Gastrocnemius medialis (tissue), 4 donors: ENCODE measurements around the gene ID2. TPM values are rescaled to one million over a fixed set of nuclear protein-coding genes. Genes with fewer than 3 reads are reported as not detected.

ENCODE experiments used
- ATAC-seq, 2 donors: fragments of 150-250 bp; one replicate each; pipeline ENCODE4 v1.9.1; 2016
- DNase-seq, 2 donors: peaks; one replicate each; pipeline ENCODE4 v3.0.0-alpha.2; 2019
- H3K27ac ChIP-seq, 4 donors: fragments of 200-600 bp; sonication (generic); 1 replicate in 1 of 4; 2 replicates in 3 of 4; pipeline ENCODE4 v1.5.1; 2016 to 2018; ENCODE audit warnings: mild to moderate bottlenecking in 2 of 4, moderate library complexity in 1 of 4
- H3K27me3 ChIP-seq, 3 donors: fragments of 200-600 bp; sonication (generic) in 2 of 3; 1 replicate in 1 of 3; 2 replicates in 2 of 3; pipeline versions ENCODE4 v1.5.1 to v1.6.0; 2016 to 2019; ENCODE audit warnings: mild to moderate bottlenecking in 1 of 3, moderate library complexity in 1 of 3
- H3K36me3 ChIP-seq, 2 donors: fragments of 200-600 bp; sonication (generic) in 1 of 2; one replicate each; pipeline ENCODE4 v1.5.1; 2017 to 2018
- H3K4me1 ChIP-seq, 2 donors: fragments of 200-600 bp; sonication (generic) in 1 of 2; one replicate each; pipeline ENCODE4 v1.5.1; 2016 to 2017; ENCODE audit warnings: mild to moderate bottlenecking in 2 of 2
- H3K4me3 ChIP-seq, 4 donors: fragments of 200-600 bp; sonication (generic) in 3 of 4; 1 replicate in 1 of 4; 2 replicates in 3 of 4; pipeline ENCODE4 v1.5.1; 2016 to 2019; ENCODE audit warnings: mild to moderate bottlenecking in 2 of 4
- H3K9me3 ChIP-seq, 3 donors: fragments of 200-600 bp; sonication (generic) in 2 of 3; 1 replicate in 1 of 3; 2 replicates in 2 of 3; pipeline ENCODE4 v1.5.1; 2016 to 2019
- CTCF ChIP-seq, 5 experiments: fragments of 450-650 bp in 3 of 5; fragments of 200-600 bp in 2 of 5; sonication (generic) in 2 of 5; IDR thresholded peaks in 4 of 5; conservative IDR thresholded peaks in 1 of 5; 1 replicate in 4 of 5; 2 replicates in 1 of 5; pipeline ENCODE4 v1.5.1; 2016 to 2019; ENCODE audit warnings: antibody characterized with exemption in 5 of 5, mild to moderate bottlenecking in 3 of 5, moderate library complexity in 3 of 5
- POLR2A ChIP-seq, 2 donors: fragments of 450-650 bp; IDR thresholded peaks; one replicate each; pipeline ENCODE4 v1.6.1; 2017; ENCODE audit warnings: antibody characterized with exemption in 2 of 2, mild to moderate bottlenecking in 2 of 2, moderate library complexity in 2 of 2
- in situ Hi-C, 4 donors: fragments of 200-750 bp; cut with MboI; loops; one replicate each; pipeline versions ENCODE4 v1.15.0 to v1.8.0; 2017; ENCODE audit warnings: low sequenced_read_pairs in 4 of 4
- intact Hi-C: fragments of 100-400 bp; cut with DNase I; formaldehyde crosslinking; loops from one replicate; pipeline ENCODE4 v1.15.1; 2023; ENCODE audit warnings: low total_unique reads
- total RNA-seq, 4 donors: library from RNA; depleted of rRNA; stranded (reverse); fragments of >200 nt; gene quantifications; one replicate each; pipeline versions ENCODE4 v1.1.0 to v1.2.3, GENCODE V29; 2016

The ID2 gene
- total RNA-seq, 4 donors from 2014 or later = 16.6 to 35.9 (median 27.4) TPM

GRCh38 chr2:8699839-8700238 lies 18.0 kb downstream of the ID2 start:
- no peak for DNase-seq
- Histone ChIP-seq H3K4me1 (no peaks in the 10 kb centered on the region), H3K27me3 (no peaks in the 10 kb centered on the region), H3K27ac (no peak overlapping the region), H3K9me3 (no peaks in the 10 kb centered on the region), H3K4me3 (no peak overlapping the region), H3K36me3 (no peaks in the 10 kb centered on the region)
- intact Hi-C loops = no loop called here
- ATAC-seq = no peak
- in situ Hi-C loops = loop anchor here (25.0 kb wide), 3 partner anchors 688 to 1613 kb away; no protein-coding TSS in a partner anchor
- TF ChIP-seq CTCF (IDR thresholded peaks at IDR 0.05 in 4 of 5, conservative IDR thresholded peaks at IDR 0.05 in 1 of 5) (no peak), POLR2A (IDR thresholded peaks at IDR 0.05) (no peak)

GRCh38 chr2:8701681-8702379 lies 20.0 kb downstream of the ID2 start:
- Histone ChIP-seq H3K27me3 (no peaks in the 10 kb centered on the region), H3K4me3 (no peak overlapping the region), H3K4me1 (no peaks in the 10 kb centered on the region), H3K36me3 (no peaks in the 10 kb centered on the region), H3K27ac (no peak overlapping the region), H3K9me3 (no peaks in the 10 kb centered on the region)
- TF ChIP-seq CTCF (IDR thresholded peaks at IDR 0.05 in 4 of 5, conservative IDR thresholded peaks at IDR 0.05 in 1 of 5) = no peak
- TF ChIP-seq POLR2A (IDR thresholded peaks at IDR 0.05) = no peak
- ATAC-seq (no peak), DNase-seq (no peak)
- in situ Hi-C loops (no loop called here), intact Hi-C loops (no loop called here)

GRCh38 chr2:8704906-8705305 lies 23.1 kb downstream of the ID2 start:
- intact Hi-C loops (no loop called here), in situ Hi-C loops (no loop called here)
- H3K4me3 ChIP-seq = no peak overlapping the region
- TF ChIP-seq POLR2A (IDR thresholded peaks at IDR 0.05) = no peak
- TF ChIP-seq CTCF (IDR thresholded peaks at IDR 0.05 in 4 of 5, conservative IDR thresholded peaks at IDR 0.05 in 1 of 5) = no peak
- no peaks in the 10 kb centered on the region for H3K4me1 ChIP-seq
- no peaks in the 10 kb centered on the region for H3K27me3 ChIP-seq
- DNase-seq (no peak), ATAC-seq (no peak)
- no peak overlapping the region for H3K27ac ChIP-seq
- H3K9me3 ChIP-seq = no peaks in the 10 kb centered on the region
- H3K36me3 ChIP-seq = no peaks in the 10 kb centered on the region

GRCh38 chr2:8709611-8710010 lies 27.8 kb downstream of the ID2 start:
- H3K27ac ChIP-seq = no peak overlapping the region
- H3K27me3 ChIP-seq = no peaks in the 10 kb centered on the region
- no peaks in the 10 kb centered on the region for H3K9me3 ChIP-seq
- no peak for ATAC-seq
- in situ Hi-C loops = no loop called here
- DNase-seq = no peak
- no peaks in the 10 kb centered on the region for H3K36me3 ChIP-seq
- no peak overlapping the region for H3K4me3 ChIP-seq
- no peaks in the 10 kb centered on the region for H3K4me1 ChIP-seq
- TF ChIP-seq POLR2A (IDR thresholded peaks at IDR 0.05) = no peak
- no peak for TF ChIP-seq CTCF (IDR thresholded peaks at IDR 0.05 in 4 of 5, conservative IDR thresholded peaks at IDR 0.05 in 1 of 5)
- intact Hi-C loops = no loop called here

GRCh38 chr2:8710951-8711350 lies 29.1 kb downstream of the ID2 start:
- Histone ChIP-seq H3K9me3 (no peaks in the 10 kb centered on the region), H3K27me3 (no peaks in the 10 kb centered on the region), H3K36me3 (no peaks in the 10 kb centered on the region), H3K4me1 (no peaks in the 10 kb centered on the region), H3K27ac (no peak overlapping the region), H3K4me3 (no peak overlapping the region)
- intact Hi-C loops (no loop called here), in situ Hi-C loops (no loop called here)
- DNase-seq = no peak
- TF ChIP-seq POLR2A (IDR thresholded peaks at IDR 0.05) (no peak), CTCF (IDR thresholded peaks at IDR 0.05 in 4 of 5, conservative IDR thresholded peaks at IDR 0.05 in 1 of 5) (no peak)
- no peak for ATAC-seq
